ENCODE measurements around the gene GDF10.

- TF ChIP-seq CTCF (IDR thresholded peaks at IDR 0.05) (no peak), POLR2A (IDR thresholded peaks at IDR 0.05) (no peak)
Observed at GRCh38 chr10:47360419-47361040, 60.5 kb downstream of the GDF10 start.
